ENCODE data around the gene PMF1.

PMF1 gene

DNA sequence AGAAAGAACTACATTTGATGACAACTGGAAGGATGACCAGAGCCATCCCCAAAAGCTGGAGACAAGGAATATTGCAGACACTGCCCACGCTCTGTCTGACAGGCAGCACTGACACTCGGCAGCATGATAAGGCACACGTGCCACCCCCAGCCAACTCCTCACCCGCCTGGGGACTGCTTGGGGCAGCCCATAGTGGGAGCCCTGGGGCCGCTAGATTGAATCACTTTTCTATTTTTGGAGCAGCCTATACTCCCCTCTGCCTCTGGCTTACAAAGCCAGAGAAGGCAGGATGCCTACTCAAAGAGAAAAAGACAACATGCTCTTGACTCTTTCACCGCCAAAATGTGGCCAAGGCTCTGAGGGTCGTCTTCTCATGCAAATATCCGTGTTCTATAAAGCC, 68.5 kb downstream of the PMF1 start:
- H3K27me3 Mint-ChIP-seq, result no peaks in the 10 kb centered on the region
- peak overlapping the region; percentile 93 for H3K27ac Mint-ChIP-seq
- no peaks in the 10 kb centered on the region for H3K9me3 Mint-ChIP-seq
- H3K36me3 Mint-ChIP-seq (ENCODE audit: low read depth), result peaks cover 68% of the 10 kb centered on the region
- H3K4me3 Mint-ChIP-seq, result peak overlapping the region; percentile 93
- intact Hi-C loops (cut with micrococcal nuclease), result loop anchor here (10.0 kb wide), 1 partner anchor 54 kb away; the partner anchor contains the start of genes CCT3 and TSACC
- H3K4me1 Mint-ChIP-seq (ENCODE audit: low read depth), result peaks cover 86% of the 10 kb centered on the region

DNA sequence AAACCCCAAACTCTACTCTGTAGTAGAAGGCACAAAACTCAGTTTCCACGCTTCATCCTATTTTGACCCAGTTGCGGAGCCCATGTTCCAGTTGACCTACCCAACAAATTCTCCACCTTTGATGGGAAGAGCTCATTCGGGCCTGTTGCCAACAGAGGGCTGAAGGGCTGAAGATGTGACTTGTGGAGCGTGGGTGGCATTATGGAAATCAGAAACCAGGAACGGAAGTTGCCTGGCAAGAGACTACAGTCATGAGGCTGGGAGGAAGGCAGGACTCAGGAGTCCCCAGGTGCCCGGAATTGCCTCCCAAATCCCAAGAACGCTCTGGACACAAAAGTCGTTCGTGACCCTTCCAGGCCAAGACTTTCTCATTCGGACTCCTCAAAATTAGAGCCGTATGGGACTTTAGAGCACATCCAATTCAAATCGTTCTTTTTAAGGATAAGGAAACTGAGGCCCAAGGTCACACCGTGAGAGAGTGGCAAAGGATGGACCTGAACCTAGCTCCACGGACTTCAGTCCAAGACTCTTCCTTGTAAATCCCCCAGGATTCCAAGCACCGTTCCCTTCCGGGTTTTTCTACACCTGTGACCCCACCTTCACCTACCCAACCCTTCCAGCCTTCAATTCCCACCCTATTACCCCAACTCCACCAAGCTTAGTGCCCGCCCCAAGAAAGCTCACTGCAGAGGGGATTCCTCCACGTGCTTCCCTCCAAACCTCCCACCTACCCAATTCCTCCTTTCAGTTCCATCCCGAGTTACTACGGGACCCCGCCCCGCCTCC, 69.1 kb downstream of the PMF1 start:
- Mint-ChIP-seq H3K4me3 (peak overlapping the region; percentile 93), H3K4me1 (ENCODE audit: low read depth) (peaks cover 83% of the 10 kb centered on the region), H3K27ac (peak overlapping the region; percentile 93), H3K27me3 (no peaks in the 10 kb centered on the region), H3K36me3 (ENCODE audit: low read depth) (peaks cover 68% of the 10 kb centered on the region), H3K9me3 (no peaks in the 10 kb centered on the region)
- intact Hi-C loops (cut with micrococcal nuclease), result loop anchor here (10.0 kb wide), 1 partner anchor 53 kb away; the partner anchor contains the start of genes CCT3 and TSACC

DNA sequence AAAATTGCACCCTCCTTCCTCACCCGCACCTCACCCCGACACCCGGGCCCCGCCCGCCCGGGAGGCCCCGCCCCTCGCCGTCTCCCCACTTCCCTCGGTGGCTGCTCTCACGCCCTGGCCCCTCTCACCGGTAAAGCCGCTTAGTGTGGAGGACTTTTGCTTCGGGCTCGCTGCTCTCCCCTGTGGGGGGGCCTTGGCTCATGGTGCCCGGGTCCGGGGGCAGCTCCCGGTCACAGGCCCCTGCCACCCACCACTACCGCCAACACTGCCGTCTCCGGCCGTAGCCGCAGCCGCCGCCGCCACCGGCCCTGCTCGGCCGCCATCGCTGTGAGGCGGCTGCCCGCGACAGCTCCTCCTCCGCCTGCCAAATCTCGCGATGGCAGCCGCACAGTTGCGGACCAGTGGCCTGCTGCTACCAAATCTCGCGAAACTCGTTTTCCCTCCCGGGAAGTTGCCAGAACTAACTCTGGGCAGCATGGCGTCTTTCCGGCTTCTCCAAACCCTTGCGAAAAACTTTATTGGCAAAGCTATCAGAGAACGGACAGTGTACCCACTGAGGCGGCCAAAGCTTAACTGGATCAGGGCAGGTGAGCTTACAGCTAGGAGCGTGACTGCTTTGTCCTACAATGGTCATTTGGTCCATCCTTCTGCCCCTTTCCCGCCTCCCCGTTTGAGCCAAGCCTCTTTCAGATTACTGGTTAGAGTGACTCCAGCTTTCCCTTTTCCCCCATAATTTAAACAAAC, 69.8 kb downstream of the PMF1 start, which contains the start of gene SMG5:
Gene SMG5 (minus strand): TSS at position 347 of the 744 bp plus-strand sequence. CDS start 145 bp downstream, at position 202.
- H3K27me3 Mint-ChIP-seq, result no peaks in the 10 kb centered on the region
- H3K4me1 Mint-ChIP-seq (ENCODE audit: low read depth), result peaks cover 76% of the 10 kb centered on the region
- H3K9me3 Mint-ChIP-seq, result no peaks in the 10 kb centered on the region
- intact Hi-C loops (cut with micrococcal nuclease), result loop anchor here (10.0 kb wide), 1 partner anchor 52 kb away; the partner anchor contains the start of genes CCT3 and TSACC
- H3K36me3 Mint-ChIP-seq (ENCODE audit: low read depth), result peaks cover 64% of the 10 kb centered on the region
- peak within 1 kb of the TSS; percentile 93 for H3K27ac Mint-ChIP-seq
- peak within 1 kb of the TSS; percentile 93 for H3K4me3 Mint-ChIP-seq

DNA sequence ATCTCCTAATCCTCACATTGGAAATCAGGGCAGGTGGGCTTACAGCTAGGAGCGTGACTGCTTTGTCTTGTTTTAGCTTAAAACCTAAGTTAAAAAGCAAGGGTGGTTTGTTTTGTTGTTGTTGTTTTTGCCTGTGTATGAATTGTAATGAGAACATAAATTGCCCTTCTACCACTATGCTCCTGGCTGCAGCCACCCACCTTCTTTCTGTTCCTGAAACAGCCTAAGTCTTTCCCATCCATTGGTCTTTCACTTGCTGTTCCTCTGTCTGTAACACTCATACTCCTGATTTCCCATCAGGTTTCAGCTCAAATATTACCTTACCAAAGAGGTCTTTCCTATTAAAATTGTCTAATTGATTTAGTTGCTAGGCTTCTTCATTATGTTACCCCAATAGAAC, 70.7 kb downstream of the PMF1 start:
- no peaks in the 10 kb centered on the region for H3K27me3 Mint-ChIP-seq
- intact Hi-C loops (cut with micrococcal nuclease), result loop anchor here (10.0 kb wide), 1 partner anchor 51 kb away; the partner anchor contains the start of genes CCT3 and TSACC
- peak overlapping the region; percentile 93 for H3K4me3 Mint-ChIP-seq
- peaks cover 67% of the 10 kb centered on the region for H3K4me1 Mint-ChIP-seq (ENCODE audit: low read depth)
- peaks cover 64% of the 10 kb centered on the region for H3K36me3 Mint-ChIP-seq (ENCODE audit: low read depth)
- peak overlapping the region; percentile 93 for H3K27ac Mint-ChIP-seq
- no peaks in the 10 kb centered on the region for H3K9me3 Mint-ChIP-seq

DNA sequence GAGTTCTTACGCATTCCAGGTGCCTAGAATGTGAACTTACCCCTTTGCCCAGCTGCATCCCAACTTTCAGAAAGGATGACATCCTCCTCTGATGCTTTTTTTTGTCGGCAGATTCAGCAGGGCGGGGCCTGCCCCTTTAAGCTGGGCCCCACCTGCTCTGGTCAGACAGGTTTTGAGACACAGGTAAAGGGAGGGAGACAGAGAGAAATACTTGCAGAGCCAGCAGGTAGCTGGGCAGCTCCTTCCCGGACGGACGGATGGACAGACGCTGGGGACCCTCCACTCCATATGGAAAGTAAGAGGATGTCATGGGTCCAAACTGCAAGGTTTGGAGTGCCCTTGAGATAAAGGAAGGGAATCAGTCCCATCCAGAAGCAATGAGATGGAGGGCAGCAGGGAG, 71.3 kb downstream of the PMF1 start, which contains the start of gene TMEM79:
Gene TMEM79 (plus strand): TSS at position 214 of the 400 bp plus-strand sequence. CDS start 902 bp downstream, outside the sequence.
- intact Hi-C loops (cut with micrococcal nuclease), result loop anchor here (10.0 kb wide), 1 partner anchor 51 kb away; the partner anchor contains the start of genes CCT3 and TSACC
- no peaks in the 10 kb centered on the region for H3K27me3 Mint-ChIP-seq
- peaks cover 62% of the 10 kb centered on the region for H3K4me1 Mint-ChIP-seq (ENCODE audit: low read depth)
- H3K27ac Mint-ChIP-seq, result peak within 1 kb of the TSS; percentile 93
- H3K4me3 Mint-ChIP-seq, result peak within 1 kb of the TSS; percentile 93
- no peaks in the 10 kb centered on the region for H3K9me3 Mint-ChIP-seq
- H3K36me3 Mint-ChIP-seq (ENCODE audit: low read depth), result peaks cover 64% of the 10 kb centered on the region

DNA sequence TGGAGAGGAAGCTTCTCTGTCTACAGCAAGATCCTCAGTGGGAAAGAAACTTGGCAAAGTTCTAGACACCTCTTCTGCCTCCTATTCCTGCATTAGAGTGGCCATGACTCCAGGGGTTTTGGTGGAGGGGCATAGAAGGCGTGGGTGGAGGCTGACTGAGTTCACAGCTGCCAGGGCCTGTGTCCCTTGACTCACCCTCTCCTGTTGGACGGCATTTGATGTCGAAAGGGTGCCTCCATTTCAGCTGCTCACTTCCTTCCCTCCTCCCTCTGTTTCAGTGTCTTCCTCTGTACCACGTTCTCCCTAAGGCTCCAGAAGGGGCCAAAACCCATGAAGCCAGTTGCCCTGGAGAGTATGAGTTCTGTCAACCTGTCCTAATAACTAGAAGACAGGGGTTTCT, 72.0 kb downstream of the PMF1 start:
- Mint-ChIP-seq H3K27ac (peak overlapping the region; percentile 10), H3K4me3 (no peak overlapping the region), H3K4me1 (ENCODE audit: low read depth) (peaks cover 62% of the 10 kb centered on the region), H3K36me3 (ENCODE audit: low read depth) (peaks cover 67% of the 10 kb centered on the region), H3K27me3 (no peaks in the 10 kb centered on the region), H3K9me3 (no peaks in the 10 kb centered on the region)
- intact Hi-C loops (cut with micrococcal nuclease), result loop anchor here (10.0 kb wide), 1 partner anchor 50 kb away; the partner anchor contains the start of genes CCT3 and TSACC

DNA sequence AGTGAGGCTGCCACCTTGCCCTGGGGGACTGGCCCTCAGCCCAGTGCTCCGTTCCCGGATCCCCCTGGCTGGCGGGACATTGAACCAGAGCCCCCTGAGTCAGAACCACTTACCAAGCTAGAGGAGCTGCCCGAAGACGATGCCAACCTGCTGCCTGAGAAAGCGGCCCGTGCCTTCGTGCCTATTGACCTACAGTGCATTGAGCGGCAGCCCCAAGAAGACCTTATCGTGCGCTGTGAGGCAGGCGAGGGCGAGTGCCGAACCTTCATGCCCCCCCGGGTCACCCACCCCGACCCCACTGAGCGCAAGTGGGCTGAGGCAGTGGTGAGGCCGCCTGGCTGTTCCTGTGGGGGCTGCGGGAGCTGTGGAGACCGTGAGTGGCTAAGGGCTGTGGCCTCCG, 72.6 kb downstream of the PMF1 start:
- no peaks in the 10 kb centered on the region for H3K27me3 Mint-ChIP-seq
- peak overlapping the region; percentile 42 for H3K27ac Mint-ChIP-seq
- intact Hi-C loops (cut with micrococcal nuclease), result loop anchor here (10.0 kb wide), 1 partner anchor 49 kb away; the partner anchor contains the start of genes CCT3 and TSACC
- peaks cover 60% of the 10 kb centered on the region for H3K4me1 Mint-ChIP-seq (ENCODE audit: low read depth)
- peaks cover 60% of the 10 kb centered on the region for H3K36me3 Mint-ChIP-seq (ENCODE audit: low read depth)
- H3K9me3 Mint-ChIP-seq, result no peaks in the 10 kb centered on the region
- no peak overlapping the region for H3K4me3 Mint-ChIP-seq

DNA sequence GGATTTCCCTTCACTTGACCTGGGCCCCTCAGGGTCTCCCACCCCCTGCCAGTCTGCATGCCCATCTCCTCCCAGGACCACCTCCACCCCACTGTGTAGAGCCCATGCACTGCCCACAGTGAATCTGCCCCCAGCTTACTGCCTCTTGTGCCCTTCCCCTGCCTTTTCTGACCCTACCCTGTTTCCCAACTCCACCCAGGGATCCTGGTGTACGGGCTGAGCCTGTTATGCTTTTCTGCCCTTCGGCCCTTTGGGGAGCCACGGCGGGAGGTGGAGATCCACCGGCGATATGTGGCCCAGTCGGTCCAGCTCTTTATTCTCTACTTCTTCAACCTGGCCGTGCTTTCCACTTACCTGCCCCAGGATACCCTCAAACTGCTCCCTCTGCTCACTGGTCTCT, 73.3 kb downstream of the PMF1 start:
- intact Hi-C loops (cut with micrococcal nuclease), result loop anchor here (10.0 kb wide), 1 partner anchor 49 kb away; the partner anchor contains the start of genes CCT3 and TSACC
- Mint-ChIP-seq H3K4me1 (ENCODE audit: low read depth) (peaks cover 58% of the 10 kb centered on the region), H3K4me3 (no peak overlapping the region), H3K36me3 (ENCODE audit: low read depth) (peaks cover 58% of the 10 kb centered on the region), H3K27ac (peak overlapping the region; percentile 42), H3K27me3 (no peaks in the 10 kb centered on the region), H3K9me3 (no peaks in the 10 kb centered on the region)
